KG1 (cell line): ENCODE results near the gene CNTNAP5.

ENCODE experiments used
- DNase-seq: peaks from one replicate; lab custom pipeline; 2025; lab: John Stamatoyannopoulos, UW

Gene CNTNAP5

DNA sequence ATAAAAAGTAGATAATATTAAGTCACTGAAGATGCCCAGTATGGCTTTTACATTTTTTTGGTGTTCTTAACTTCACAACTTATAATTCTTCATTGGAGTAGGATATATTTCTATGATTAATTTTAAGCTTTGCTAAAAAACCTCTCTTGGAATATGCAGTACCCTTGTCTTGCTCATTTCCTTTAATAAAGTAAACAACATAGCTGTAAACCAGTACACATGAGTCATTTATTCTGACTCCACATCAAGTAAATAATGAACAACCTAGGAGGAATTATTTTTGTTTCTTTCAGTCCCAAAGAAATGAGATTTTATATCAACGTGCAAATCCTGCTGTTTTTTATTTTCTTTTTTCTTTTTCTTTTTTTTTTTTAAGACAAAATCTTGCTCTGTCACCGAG, 869.1 kb downstream of the CNTNAP5 start:
- DNase-seq = no peak

DNA sequence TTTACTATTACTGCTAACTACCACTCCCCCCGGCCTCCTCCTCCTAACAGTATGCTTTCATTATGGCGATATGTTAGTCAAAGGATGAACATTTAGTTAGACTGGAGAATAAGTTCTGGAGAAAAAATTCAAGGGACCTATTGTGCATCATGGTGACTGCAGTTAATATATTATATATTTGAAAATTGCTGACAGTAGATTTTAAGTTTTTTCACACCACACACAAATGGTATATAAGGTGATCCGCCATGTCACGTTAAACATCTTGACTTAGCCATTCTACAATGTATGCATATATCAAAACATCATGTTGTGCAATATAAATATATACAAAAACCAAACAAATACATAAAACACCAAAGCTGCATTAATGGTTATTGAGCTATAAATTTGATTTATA, 873.7 kb downstream of the CNTNAP5 start:
- DNase-seq = no peak

DNA sequence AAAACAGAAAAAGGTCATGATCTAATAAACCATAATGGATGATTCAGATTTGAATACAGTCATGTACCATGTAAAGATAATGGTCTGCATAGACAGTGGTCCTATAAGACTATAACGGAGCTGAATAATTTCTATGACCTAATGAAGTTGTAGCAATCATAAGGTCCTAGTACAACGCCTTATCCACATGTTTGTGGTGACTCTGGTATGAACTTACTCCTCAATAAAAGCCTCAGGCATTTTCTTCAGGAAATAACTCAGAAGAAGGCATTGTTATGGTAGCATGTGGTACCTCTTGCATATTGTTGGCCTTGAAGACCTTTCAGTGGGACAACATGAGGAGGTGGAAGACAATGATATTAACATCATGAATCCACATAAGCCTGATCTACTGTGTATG, 883.3 kb downstream of the CNTNAP5 start:
- no peak for DNase-seq

DNA sequence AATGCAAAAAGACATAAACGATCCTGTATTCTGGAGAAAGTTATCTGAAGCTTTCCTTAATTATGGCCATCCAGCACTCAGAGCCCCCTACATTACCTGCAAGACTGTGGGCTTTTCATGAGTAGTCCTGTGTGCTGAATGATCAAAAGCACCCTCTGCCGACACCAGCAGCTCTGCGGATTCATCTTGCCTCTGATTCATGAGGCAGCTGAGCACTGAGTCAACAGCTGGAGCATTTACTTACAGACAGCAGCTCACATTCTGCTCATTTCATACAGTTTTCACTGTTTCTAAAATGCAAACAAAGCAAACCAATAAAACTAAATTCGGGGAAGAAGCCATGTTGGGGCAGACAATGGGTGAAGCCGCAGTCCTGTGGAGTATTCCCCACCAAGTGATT, 886.5 kb downstream of the CNTNAP5 start:
- no peak for DNase-seq

DNA sequence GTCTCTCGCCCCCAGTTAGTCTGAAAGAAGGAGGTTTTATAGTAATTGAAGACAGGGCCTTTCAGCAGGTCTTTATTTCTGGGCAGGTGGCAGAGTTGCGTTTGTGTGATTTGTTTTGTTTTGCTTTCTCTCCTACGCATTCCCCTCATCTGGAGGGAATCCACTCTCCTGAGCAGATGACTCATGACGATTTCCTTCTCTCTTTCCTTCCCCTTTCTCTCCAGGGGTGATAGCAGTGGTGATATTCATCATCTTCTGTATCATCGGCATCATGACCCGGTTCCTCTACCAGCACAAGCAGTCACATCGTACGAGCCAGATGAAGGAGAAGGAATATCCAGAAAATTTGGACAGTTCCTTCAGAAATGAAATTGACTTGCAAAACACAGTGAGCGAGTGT, 888.8 kb downstream of the CNTNAP5 start:
- no peak for DNase-seq

DNA sequence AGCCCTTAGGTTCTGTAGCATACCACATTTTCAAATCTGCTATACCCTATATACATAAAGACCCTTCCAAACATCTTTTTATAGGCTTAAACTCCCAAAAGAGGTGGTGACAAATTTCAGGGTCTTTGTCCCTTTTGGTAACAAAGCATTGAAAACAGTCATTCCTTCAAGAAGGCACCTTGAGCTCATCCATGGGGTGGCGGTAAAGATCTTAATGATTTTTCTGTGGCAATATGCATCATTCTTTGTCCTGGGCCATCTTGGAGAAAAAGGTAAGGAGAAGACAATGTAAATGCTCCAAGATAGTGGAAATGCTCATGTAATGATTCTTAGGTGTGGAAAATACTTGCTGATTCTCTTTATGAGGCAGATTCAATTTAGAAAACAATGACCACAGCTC, 890.5 kb downstream of the CNTNAP5 start:
- no peak for DNase-seq

DNA sequence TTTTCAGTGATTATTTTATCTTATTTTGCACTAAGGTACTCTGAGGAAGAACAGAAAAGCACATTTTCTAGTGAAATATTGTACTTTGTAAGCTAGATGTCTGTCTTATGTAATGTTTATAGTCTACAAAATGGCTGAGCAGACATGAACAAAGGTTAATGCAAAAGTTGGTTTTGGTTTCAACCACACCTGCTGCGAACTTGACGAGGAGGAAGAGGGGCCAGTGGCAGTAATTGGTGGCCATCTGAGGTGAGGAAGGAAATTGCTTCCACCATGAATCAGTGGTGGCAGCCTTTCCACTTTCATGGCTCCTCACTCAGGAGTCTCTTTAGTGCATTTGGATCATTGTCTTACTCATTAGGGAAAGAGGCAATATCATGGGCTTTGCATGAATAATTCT, 894.2 kb downstream of the CNTNAP5 start:
- DNase-seq = no peak

DNA sequence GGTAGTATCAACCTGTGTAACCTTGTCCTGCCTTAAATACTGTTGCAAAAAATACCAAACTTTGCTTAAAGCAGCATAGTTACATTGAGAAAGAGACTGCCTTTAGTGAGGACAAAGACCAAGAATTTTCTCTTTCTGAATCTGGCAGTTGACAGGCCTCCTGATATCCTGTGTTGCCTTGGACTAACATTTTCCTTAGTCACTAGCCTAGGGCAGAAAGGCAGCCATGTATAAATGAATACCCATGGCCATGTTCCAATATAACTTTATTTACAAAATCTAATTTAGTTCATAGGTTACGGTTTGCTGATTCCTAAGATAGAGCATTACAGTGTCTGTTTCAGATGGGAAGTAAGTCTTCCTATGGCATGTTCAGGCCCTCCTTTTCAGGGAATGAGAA, 895.4 kb downstream of the CNTNAP5 start:
- no peak for DNase-seq

DNA sequence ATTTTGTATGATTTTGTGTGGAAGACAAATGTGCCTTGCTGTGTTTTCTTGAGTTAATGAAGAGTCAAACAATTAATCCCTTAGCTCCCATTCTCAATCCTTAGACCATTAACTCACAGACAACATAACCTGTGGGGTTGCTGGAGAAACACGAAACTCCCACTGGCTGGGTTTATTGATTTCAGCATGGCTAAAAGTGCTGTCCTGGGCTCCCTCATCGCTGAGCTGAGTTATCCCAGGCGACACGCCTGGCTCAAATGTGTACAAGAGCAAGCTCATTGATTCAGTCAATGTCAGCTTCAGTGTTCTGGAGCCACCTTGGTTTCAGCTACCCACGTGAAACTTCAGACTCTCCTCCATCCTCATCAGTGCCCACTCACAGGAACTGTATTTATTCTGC, 896.1 kb downstream of the CNTNAP5 start:
- no peak for DNase-seq

DNA sequence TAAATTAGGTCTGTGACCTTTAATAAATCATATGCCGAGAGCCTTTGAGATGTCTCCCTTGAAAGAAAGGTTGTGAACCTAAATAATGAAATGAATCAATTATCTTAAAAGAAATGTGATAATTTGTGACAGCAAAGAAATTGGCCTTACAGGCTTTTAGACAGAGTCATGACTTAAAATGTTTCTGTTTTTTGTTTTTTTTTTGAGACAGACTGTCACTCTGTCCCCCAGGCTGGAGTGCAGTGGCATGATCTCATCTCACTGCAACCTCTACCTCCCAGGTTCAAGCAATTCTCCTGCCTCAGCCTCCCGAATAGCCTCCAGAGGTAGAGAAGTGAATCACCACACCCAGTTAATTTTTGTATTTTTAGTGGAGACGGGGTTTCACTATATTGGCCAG, 898.0 kb downstream of the CNTNAP5 start:
- DNase-seq = no peak

DNA sequence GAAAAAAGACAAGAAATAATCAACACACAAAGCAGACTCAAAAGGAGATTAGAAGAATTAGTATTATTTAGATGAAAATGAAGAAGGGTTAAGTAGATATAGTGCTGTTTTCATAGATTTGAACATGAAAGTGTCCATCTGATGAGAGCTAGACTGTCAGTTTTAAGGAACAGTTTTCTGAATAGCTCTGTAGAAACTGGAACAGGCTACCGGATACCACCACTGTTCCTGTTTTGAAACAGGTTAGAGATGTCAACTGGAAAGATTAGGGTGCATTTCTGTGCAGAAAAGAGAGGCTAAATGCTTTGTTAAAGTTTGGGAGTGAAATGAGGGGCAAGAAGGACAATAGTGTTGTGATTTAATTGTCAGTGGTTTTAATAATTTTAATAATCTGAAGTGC, 908.8 kb downstream of the CNTNAP5 start:
- no peak for DNase-seq

DNA sequence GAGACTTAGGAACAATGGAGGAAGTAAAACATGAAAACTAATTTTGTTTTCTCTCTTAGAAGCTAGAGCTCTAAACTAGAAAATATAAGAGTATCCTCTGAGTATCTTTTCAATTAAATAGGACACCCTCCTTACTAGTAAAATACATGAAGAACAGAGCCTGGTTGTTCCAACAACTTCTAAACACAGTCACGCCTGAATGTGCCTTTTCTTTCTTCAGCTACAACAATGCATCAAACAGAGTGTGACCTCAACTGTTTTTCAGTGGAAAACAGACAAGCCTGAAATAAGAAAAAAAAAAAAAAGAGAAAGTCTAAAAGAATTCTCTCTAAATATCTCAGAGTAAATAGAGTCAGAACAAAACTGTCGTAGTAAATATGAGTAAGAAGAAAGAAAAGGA, 928.8 kb downstream of the CNTNAP5 start:
- no peak for DNase-seq

DNA sequence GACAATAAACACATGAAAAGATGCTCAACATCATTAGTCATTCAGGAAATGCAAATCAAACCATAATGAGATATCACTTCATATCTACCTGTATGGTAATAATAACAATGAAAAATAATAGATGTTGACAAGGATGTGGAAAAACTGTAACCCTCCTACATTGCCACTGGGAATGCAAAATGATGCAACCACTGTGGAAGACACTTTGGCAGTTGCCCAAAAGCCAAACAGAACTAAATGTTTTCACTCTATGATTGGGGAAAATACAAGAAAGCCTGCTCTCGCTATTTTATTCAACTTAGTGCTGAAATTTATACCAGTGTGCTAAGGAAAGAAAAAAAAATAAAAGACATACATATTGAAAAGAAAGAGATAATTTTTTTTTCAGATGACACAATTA, 934.5 kb downstream of the CNTNAP5 start:
- DNase-seq = no peak

DNA sequence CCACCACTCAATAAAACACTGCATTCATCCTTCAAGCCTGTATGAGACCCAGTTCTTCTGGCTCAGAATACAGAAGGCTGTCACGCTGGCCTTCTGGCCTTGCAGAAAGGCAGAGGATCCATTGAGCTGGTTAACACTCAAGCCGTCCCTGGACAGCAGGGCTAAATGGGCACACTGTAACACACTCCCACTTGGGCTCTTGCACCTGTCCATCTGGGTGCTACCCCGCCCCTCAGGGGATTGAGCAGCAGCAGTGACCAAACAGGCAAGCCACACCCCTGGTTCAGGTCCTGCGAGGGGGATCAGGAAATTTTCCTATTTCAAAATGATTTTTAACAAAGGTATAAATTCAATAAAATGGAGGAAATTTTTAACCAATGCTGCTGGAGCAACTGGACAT, 936.0 kb downstream of the CNTNAP5 start:
- no peak for DNase-seq
